SU-DHL-6 (cell line): ENCODE measurements around the gene LRRTM2.
"Not testable (repeated sequence)": the region's sequence is repeated elsewhere in the genome, so short reads cannot be mapped to it uniquely, and the experiment has no call there.

Experiments
- H2AFZ ChIP-seq: fragments of 200-600 bp; sonication (generic); 2 replicates; pipeline ENCODE4 v1.6.1; 2014; ENCODE audit warnings: low read depth, mild to moderate bottlenecking, moderate library complexity, mixed read lengths, antibody characterized with exemption, low read length; ENCODE audit not compliant: severe bottlenecking
- H3F3A ChIP-seq: fragments of 200-600 bp; shearing (Covaris generic); 2 replicates; pipeline ENCODE4 v1.6.0; 2016; ENCODE audit warnings: antibody characterized with exemption, mild to moderate bottlenecking; ENCODE audit not compliant: insufficient read depth
- H3K27ac ChIP-seq: fragments of 200-600 bp; sonication (generic); 2 replicates; pipeline ENCODE4 v1.5.1; 2016; ENCODE audit warnings: low read depth, mild to moderate bottlenecking, low read length, moderate library complexity, mixed read lengths
- H3K27me3 ChIP-seq: fragments of 200-600 bp; sonication (generic), shearing (Covaris generic); 2 replicates; pipeline ENCODE4 v1.6.0; 2014; ENCODE audit warnings: mild to moderate bottlenecking, low read length
- H3K36me3 ChIP-seq: fragments of 200-600 bp; sonication (generic); 2 replicates; pipeline ENCODE4 v1.6.1; 2014; ENCODE audit warnings: mild to moderate bottlenecking, low read length, mixed read lengths
- H3K4me2 ChIP-seq: fragments of 300-600, 200-600 bp; shearing (Covaris generic), sonication (generic); 2 replicates; pipeline ENCODE4 v1.6.0; 2014; ENCODE audit warnings: low read length, low read depth, mild to moderate bottlenecking; ENCODE audit not compliant: poor library complexity, severe bottlenecking
- H3K4me3 ChIP-seq: fragments of 200-600 bp; sonication (generic); 2 replicates; pipeline ENCODE4 v1.5.1; 2014; ENCODE audit warnings: antibody characterized with exemption, low read length, mild to moderate bottlenecking, mixed read lengths; ENCODE audit not compliant: insufficient read depth, poor library complexity, severe bottlenecking
- H3K79me2 ChIP-seq: fragments of 200-600 bp; sonication (generic); 2 replicates; pipeline ENCODE4 v1.6.1; 2014; ENCODE audit warnings: mild to moderate bottlenecking, low read length, moderate library complexity; ENCODE audit not compliant: insufficient read depth
- H3K9ac ChIP-seq: fragments of 200-600 bp; sonication (generic); 2 replicates; pipeline ENCODE4 v1.7.0; 2014; ENCODE audit warnings: mild to moderate bottlenecking, low read length
- H3K9me2 ChIP-seq: fragments of 200-600 bp; sonication (generic); replicated peaks from 2 replicates; pipeline ENCODE4 v1.6.1; 2014; ENCODE audit warnings: low read length; ENCODE audit not compliant: insufficient read depth
- H3K9me3 ChIP-seq: fragments of 200-600 bp; sonication (generic); 2 replicates; pipeline ENCODE4 v1.6.1; 2014; ENCODE audit warnings: low read length, mixed read lengths; ENCODE audit not compliant: insufficient read depth
- H4K20me1 ChIP-seq: fragments of 200-600 bp; sonication (generic); 2 replicates; pipeline ENCODE4 v1.6.1; 2014; ENCODE audit warnings: low read depth, mild to moderate bottlenecking, antibody characterized with exemption, low read length, moderate library complexity, mixed read lengths
- CTCF ChIP-seq: fragments of 200-600 bp; sonication (generic); IDR thresholded peaks from one replicate; pipeline ENCODE4 v1.5.1; 2017; ENCODE audit warnings: antibody characterized with exemption, mild to moderate bottlenecking, low read length, moderate library complexity; ENCODE audit not compliant: insufficient read depth, poor library complexity, severe bottlenecking
- EZH2phosphoT487 ChIP-seq: fragments of 200-600 bp; sonication (generic), shearing (Covaris generic); conservative IDR thresholded peaks from 2 replicates; pipeline ENCODE4 v1.6.1; 2018; ENCODE audit warnings: mild to moderate bottlenecking, antibody characterized with exemption, low read length, moderate library complexity, mixed read lengths

LRRTM2 gene, protein sequence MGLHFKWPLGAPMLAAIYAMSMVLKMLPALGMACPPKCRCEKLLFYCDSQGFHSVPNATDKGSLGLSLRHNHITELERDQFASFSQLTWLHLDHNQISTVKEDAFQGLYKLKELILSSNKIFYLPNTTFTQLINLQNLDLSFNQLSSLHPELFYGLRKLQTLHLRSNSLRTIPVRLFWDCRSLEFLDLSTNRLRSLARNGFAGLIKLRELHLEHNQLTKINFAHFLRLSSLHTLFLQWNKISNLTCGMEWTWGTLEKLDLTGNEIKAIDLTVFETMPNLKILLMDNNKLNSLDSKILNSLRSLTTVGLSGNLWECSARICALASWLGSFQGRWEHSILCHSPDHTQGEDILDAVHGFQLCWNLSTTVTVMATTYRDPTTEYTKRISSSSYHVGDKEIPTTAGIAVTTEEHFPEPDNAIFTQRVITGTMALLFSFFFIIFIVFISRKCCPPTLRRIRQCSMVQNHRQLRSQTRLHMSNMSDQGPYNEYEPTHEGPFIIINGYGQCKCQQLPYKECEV

GRCh38 chr5:138874771-138875551 is at the start of gene LRRTM2:
Gene LRRTM2 (minus strand): TSS chr5:138875335. CDS start chr5:138874911, 424 bp downstream.
- Histone ChIP-seq H3K9ac (no peak within 1 kb of the TSS), H3K9me3 (no peaks in the 10 kb centered on the region), H3K27me3 (no peaks in the 10 kb centered on the region), H3K4me2 (no peak within 1 kb of the TSS), H4K20me1 (no peaks in the 10 kb centered on the region), H3K27ac (no peak within 1 kb of the TSS), H3K4me3 (no peak within 1 kb of the TSS), H3K9me2 (no peaks in the 10 kb centered on the region), H3K36me3 (no peaks in the 10 kb centered on the region), H3F3A (no peaks in the 10 kb centered on the region), H2AFZ (no peak within 1 kb of the TSS), H3K79me2 (no peaks in the 10 kb centered on the region)
- TF ChIP-seq EZH2phosphoT487 (no peak), CTCF (no peak)

DNA sequence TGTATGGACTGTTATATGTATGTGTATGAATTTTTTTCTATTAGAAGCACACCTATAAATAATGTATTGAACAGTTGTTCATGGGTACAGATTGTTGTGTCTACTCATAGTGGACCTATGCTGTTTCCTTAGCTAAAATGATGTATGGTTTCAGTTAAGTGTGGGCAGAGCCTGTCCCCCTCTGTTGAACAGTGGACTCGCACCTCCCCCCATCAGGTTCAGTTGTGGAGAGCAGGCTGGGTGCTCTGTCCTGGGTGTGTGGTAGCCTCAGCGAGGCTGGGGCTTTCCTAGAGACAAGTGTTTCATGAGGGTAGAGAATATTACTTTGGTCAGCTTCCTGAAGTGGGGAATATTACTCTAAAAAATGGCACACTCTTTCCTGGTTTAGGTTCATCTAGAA is 47.4 kb upstream of the LRRTM2 start:
- no peak for TF ChIP-seq CTCF
- TF ChIP-seq EZH2phosphoT487 = no peak
- Histone ChIP-seq H3K27ac (no peak overlapping the region), H3K9me2 (no peaks in the 10 kb centered on the region), H3F3A (no peaks in the 10 kb centered on the region), H3K9ac (no peak overlapping the region), H3K27me3 (no peaks in the 10 kb centered on the region), H3K4me3 (no peak overlapping the region), H3K79me2 (no peaks in the 10 kb centered on the region), H3K36me3 (no peaks in the 10 kb centered on the region), H3K4me2 (no peak overlapping the region), H2AFZ (no peak overlapping the region), H3K9me3 (no peaks in the 10 kb centered on the region), H4K20me1 (no peaks in the 10 kb centered on the region)

- H4K20me1 ChIP-seq, H3K9me2 ChIP-seq, H3K9me3 ChIP-seq, H3K4me2 ChIP-seq, H2AFZ ChIP-seq, H3K36me3 ChIP-seq, H3K4me3 ChIP-seq, H3F3A ChIP-seq, H3K27ac ChIP-seq, H3K9ac ChIP-seq, H3K79me2 ChIP-seq, H3K27me3 ChIP-seq: not testable (repeated sequence)
Measured at GRCh38 chr5:138921362-138921761, 46.2 kb upstream of the LRRTM2 start.

DNA sequence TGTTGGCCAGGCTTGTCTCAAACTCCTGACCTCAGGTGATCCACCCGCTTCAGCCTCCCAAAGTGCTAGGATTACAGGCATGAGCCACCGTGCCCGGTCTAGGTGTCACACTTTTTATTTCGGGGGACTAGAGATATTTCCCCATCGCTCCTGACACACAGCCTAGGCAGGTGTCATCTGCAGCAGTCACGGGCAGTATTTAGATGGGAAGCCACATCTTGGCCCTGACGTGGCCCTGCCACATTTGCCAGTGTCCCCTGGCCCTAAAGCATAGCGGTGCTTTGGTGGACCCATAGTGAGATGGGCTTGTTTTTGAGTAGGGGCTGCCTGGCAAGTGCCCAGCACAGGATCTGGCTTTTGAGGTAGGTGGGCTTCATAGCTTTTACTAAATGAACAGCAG is 45.0 kb upstream of the LRRTM2 start:
- Histone ChIP-seq H3K4me3 (no peak overlapping the region), H3K27me3 (no peaks in the 10 kb centered on the region), H3K9me2 (no peaks in the 10 kb centered on the region), H3K4me2 (no peak overlapping the region), H3K36me3 (no peaks in the 10 kb centered on the region), H2AFZ (no peak overlapping the region), H3K9me3 (no peaks in the 10 kb centered on the region), H3K79me2 (no peaks in the 10 kb centered on the region), H3F3A (no peaks in the 10 kb centered on the region), H3K27ac (no peak overlapping the region), H3K9ac (no peak overlapping the region), H4K20me1 (no peaks in the 10 kb centered on the region)
- TF ChIP-seq EZH2phosphoT487 (no peak), CTCF (no peak)
